PC-9 (cell line): ENCODE data around the gene NDUFS7.

Experiments
- CTCF ChIP-seq: fragments of 200-600 bp; sonication (generic); conservative IDR thresholded peaks from 2 replicates; pipeline ENCODE4 v1.6.1; 2017; ENCODE audit warnings: mixed run types, antibody characterized with exemption, mild to moderate bottlenecking, moderate library complexity
- EZH2 ChIP-seq: fragments of 200-600 bp; sonication (generic); IDR thresholded peaks from 2 replicates; pipeline ENCODE4 v1.8.0; 2017; ENCODE audit warnings: antibody characterized with exemption, low read depth

DNA sequence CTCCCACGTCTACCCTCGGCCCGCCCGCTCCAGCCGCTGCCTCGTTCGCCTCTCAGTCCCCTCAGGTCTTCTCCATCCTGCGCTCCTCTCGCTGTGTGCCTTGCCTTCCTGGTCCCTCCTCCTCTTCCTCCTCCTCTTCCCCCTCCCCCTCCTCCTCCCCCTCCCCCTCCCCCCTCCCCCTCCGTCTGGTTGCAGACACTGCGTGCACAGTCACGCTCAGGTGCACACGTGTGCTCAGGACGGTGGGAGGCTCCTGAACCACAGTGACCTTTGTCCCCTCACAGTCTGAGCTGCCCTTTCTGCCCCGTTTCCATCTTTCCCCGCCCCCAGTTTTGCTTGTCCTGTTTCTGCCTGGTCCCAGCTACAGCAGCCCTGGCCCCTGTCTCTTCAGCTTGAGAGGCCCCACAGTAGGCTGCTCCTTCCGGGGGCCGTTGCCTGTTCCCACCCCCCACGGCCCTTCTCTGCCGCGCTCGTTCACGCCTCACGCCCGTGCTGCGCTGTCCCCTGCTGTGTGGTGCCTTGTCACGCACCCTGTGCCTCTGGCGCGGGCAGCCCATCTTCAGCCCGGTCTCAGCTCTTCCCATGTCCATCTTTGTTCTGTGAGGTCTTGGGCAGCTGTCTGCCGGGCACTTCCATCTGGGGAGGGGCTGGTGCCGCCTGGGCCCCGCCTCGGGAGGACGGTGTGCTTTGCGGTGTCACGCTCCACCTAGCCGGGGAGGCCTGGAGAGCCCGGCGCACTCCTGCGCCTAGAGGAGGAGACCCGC lies 40.7 kb downstream of the NDUFS7 start:
- no peak for TF ChIP-seq EZH2
- no peak for TF ChIP-seq CTCF
